Upper lobe of left lung (tissue), 6 donors: ENCODE data around the gene MCF2L2. TPM values are rescaled to one million over a fixed set of nuclear protein-coding genes. Genes with fewer than 3 reads are reported as not detected.

Experiments
- ATAC-seq, 2 donors: fragments of 200-7000 bp; cut with Tn5 transposase; one replicate each; pipeline ENCODE4 v1.9.1; 2022; ENCODE audit warnings: mild to moderate bottlenecking in 2 of 2, moderate library complexity in 2 of 2; ENCODE audit not compliant: low FRiP score in 2 of 2
- DNase-seq, 2 donors: peaks; one replicate each; pipeline ENCODE4 v3.0.0-alpha.2; 2019 to 2020
- H3K27ac ChIP-seq, 4 donors: fragments of 200-600 bp; sonication (generic); one replicate each; pipeline ENCODE4 v1.5.1; 2016 to 2019
- H3K27me3 ChIP-seq, 4 donors: fragments of 200-600 bp; sonication (generic); one replicate each; pipeline ENCODE4 v1.5.1; 2017 to 2019
- H3K36me3 ChIP-seq, 4 donors: fragments of 200-600 bp; sonication (generic); one replicate each; pipeline ENCODE4 v1.5.1; 2016 to 2019
- H3K4me1 ChIP-seq, 4 donors: fragments of 200-600 bp; sonication (generic); one replicate each; pipeline ENCODE4 v1.5.1; 2018 to 2019
- H3K4me3 ChIP-seq, 4 donors: fragments of 200-600 bp; sonication (generic); one replicate each; pipeline ENCODE4 v1.5.1; 2017 to 2019; ENCODE audit warnings: mild to moderate bottlenecking in 2 of 4, moderate library complexity in 1 of 4
- H3K9me3 ChIP-seq, 4 donors: fragments of 200-600 bp; sonication (generic); one replicate each; pipeline ENCODE4 v1.5.1; 2018 to 2019
- EP300 ChIP-seq, 4 donors: sonication (generic); formaldehyde crosslinking; IDR thresholded peaks; one replicate each; pipeline ENCODE4 v1.5.1; 2017; ENCODE audit warnings: antibody characterized with exemption in 4 of 4, control low read depth in 2 of 4
- POLR2A ChIP-seq, 4 donors: fragments of 450-650 bp; IDR thresholded peaks; one replicate each; pipeline ENCODE4 v1.5.1; 2016 to 2017; ENCODE audit warnings: antibody characterized with exemption in 4 of 4, mild to moderate bottlenecking in 2 of 4
- POLR2AphosphoS5 ChIP-seq, 2 donors: sonication (generic); formaldehyde crosslinking; IDR thresholded peaks; one replicate each; pipeline ENCODE4 v1.5.1; 2017; ENCODE audit warnings: antibody characterized with exemption in 2 of 2
- WGBS, 2 donors: methylation state at CpG; one replicate each; pipeline ENCODE4 v1.1.5; 2017 to 2018; 5-methylcytosine and 5-hydroxymethylcytosine counted together
- total RNA-seq, 6 donors: library from RNA; depleted of rRNA in 4 of 6; stranded (reverse); fragments of >200 nt in 4 of 6; gene quantifications; one replicate each; pipeline versions ENCODE4 v1.1.0 to v1.2.1, GENCODE V29; 2016 to 2021
- TF ChIP-seq, protein P1 (sequence below), 6 experiments: fragments of 450-650 bp in 4 of 6; fragments of 200-600 bp in 2 of 6; sonication (generic) in 2 of 6; IDR thresholded peaks; one replicate each; pipeline ENCODE4 v1.5.1; 2016 to 2019; ENCODE audit warnings: antibody characterized with exemption in 6 of 6
- donor health status: DM: no; HTN: no; CAD: no; lungs with moderate emphysema.
- donor health status: DM: no; HTN: yes; CAD: no; lungs with severe emphysema.

The MCF2L2 gene
- total RNA-seq, 6 donors from 2014 or later: 0.22 to 2.0 (median 1.2) TPM

DNA sequence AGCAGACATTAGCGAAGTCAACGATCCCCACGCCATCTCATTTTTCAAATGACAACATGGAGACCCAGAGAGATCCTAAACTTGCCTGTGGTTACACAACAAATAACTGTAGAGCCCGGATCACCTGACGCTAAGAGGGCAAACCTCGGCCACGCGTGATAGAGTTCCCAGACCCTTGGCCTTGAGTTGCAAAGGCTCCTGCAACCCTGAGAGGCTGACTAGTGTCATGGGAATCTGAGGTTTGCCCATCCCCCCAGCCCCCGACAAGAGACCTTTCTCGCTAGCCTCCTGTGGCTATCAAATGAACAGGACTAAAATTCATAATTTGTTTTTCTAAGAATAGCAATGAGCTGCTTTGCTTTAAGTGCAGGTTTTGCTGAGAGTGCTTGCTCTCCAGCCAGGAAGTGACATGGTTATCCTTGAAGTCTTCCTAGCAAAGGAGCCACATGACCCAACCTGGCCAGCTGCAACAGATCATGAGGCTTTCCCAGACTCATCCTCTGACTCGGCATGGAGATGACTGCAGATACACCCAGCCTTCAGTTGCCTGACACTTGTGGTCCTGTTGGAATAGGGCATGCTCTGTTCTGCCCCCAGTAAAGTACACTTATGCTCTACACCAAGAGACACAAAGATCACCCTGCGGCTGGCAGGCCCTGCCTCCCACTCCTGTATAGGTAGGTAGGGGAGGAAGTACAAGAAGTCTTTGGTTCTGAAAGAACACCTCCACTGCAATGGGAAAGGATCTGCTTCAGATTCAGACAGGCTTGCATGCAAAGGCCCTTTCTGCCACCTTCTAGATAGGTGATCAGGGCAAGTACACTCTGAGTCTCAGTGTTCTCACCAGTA is 36.0 kb downstream of the MCF2L2 start:
- Histone ChIP-seq H3K9me3 (no peaks in the 10 kb centered on the region), H3K4me3 (no peak overlapping the region), H3K27ac (no peak overlapping the region), H3K27me3 (no peaks in the 10 kb centered on the region), H3K4me1 (no peaks in the 10 kb centered on the region), H3K36me3 (no peaks in the 10 kb centered on the region)
- ATAC-seq (no peak), DNase-seq (no peak)
- TF ChIP-seq, protein P1, sequence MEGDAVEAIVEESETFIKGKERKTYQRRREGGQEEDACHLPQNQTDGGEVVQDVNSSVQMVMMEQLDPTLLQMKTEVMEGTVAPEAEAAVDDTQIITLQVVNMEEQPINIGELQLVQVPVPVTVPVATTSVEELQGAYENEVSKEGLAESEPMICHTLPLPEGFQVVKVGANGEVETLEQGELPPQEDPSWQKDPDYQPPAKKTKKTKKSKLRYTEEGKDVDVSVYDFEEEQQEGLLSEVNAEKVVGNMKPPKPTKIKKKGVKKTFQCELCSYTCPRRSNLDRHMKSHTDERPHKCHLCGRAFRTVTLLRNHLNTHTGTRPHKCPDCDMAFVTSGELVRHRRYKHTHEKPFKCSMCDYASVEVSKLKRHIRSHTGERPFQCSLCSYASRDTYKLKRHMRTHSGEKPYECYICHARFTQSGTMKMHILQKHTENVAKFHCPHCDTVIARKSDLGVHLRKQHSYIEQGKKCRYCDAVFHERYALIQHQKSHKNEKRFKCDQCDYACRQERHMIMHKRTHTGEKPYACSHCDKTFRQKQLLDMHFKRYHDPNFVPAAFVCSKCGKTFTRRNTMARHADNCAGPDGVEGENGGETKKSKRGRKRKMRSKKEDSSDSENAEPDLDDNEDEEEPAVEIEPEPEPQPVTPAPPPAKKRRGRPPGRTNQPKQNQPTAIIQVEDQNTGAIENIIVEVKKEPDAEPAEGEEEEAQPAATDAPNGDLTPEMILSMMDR (IDR thresholded peaks at IDR 0.05): no peak
- TF ChIP-seq POLR2AphosphoS5 (IDR thresholded peaks at IDR 0.05): no peak
- no peak for TF ChIP-seq EP300 (IDR thresholded peaks at IDR 0.05)
- TF ChIP-seq POLR2A (IDR thresholded peaks at IDR 0.05): no peak
- WGBS, 2 donors: 71 to 90% methylated on average over 12 of the region's 12 CpGs

GRCh38 chr3:183391460-183391859 is 37.0 kb downstream of the MCF2L2 start:
- H3K4me3 ChIP-seq: no peak overlapping the region
- DNase-seq: no peak
- no peak overlapping the region for H3K27ac ChIP-seq
- H3K27me3 ChIP-seq: no peaks in the 10 kb centered on the region
- no peaks in the 10 kb centered on the region for H3K4me1 ChIP-seq
- WGBS, 2 donors: 74 to 90% methylated on average over 3 of the region's 3 CpGs
- ATAC-seq: no peak
- H3K36me3 ChIP-seq: no peaks in the 10 kb centered on the region
- H3K9me3 ChIP-seq: no peaks in the 10 kb centered on the region
- TF ChIP-seq, protein P1 (IDR thresholded peaks at IDR 0.05): no peak
- no peak for TF ChIP-seq POLR2A (IDR thresholded peaks at IDR 0.05)
- TF ChIP-seq POLR2AphosphoS5 (IDR thresholded peaks at IDR 0.05): no peak
- no peak for TF ChIP-seq EP300 (IDR thresholded peaks at IDR 0.05)

DNA sequence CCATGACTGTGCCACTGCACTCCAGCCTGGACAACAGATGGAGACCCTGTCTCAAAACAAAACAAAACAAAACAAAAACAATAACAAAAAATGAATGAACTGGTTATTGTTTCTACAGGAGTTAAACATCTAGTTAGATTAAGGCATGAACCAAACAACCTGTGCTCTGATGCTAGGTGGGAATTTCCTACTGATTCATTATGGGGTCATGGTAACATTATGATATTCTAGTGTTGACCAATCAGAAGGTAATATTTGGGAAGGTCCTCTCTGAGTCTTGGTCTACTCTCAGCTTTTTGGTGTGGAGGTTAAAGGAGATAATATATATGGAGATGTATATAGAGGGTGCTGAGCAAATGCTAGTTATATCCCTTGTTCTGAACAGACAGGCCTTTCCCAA is 37.6 kb downstream of the MCF2L2 start:
- ATAC-seq: no peak
- TF ChIP-seq POLR2A (IDR thresholded peaks at IDR 0.05) (no peak), POLR2AphosphoS5 (IDR thresholded peaks at IDR 0.05) (no peak), EP300 (IDR thresholded peaks at IDR 0.05) (no peak)
- TF ChIP-seq, protein P1 (IDR thresholded peaks at IDR 0.05): no peak
- no peak for DNase-seq
- Histone ChIP-seq H3K9me3 (no peaks in the 10 kb centered on the region), H3K4me1 (no peaks in the 10 kb centered on the region), H3K36me3 (no peaks in the 10 kb centered on the region), H3K4me3 (no peak overlapping the region), H3K27ac (no peak overlapping the region), H3K27me3 (no peaks in the 10 kb centered on the region)

DNA sequence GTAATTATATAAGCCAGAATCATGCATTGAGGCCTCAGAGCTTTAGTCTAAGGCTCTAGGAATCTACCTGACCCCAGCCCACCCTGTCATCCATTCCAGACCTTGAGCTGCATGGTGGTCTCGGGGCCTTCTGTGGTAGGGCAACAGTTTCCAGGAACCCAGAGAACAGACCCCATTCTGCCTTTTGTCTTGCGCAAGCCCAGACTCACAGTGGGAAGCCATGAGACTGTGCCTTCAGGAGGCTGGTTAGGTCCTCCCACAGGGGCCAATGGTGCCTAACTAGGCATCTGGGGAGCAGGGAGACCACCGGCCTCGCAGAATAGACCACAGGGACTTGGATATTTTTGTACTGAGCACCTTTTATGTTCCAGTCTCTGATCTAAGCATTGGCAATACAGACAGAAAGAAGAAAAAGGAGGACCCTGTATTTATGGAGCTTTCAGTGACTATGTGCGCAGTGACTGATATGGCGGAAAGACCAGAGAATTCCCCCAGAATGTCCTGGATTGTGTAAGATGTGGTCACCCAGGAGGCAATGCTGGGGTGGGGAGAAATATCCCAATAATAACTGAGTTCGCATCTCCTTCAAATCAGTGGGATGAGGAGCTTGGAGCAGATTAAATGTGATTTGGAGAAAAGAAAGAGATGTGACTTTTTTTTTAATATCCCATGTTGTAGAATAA is 40.1 kb downstream of the MCF2L2 start:
- WGBS, 2 donors: 95 to 96% methylated on average over 4 to 7 of the region's 7 CpGs
- H3K27me3 ChIP-seq: no peaks in the 10 kb centered on the region
- TF ChIP-seq EP300 (IDR thresholded peaks at IDR 0.05) (no peak), POLR2AphosphoS5 (IDR thresholded peaks at IDR 0.05) (no peak), POLR2A (IDR thresholded peaks at IDR 0.05) (no peak)
- TF ChIP-seq, protein P1 (IDR thresholded peaks at IDR 0.05): no peak
- no peaks in the 10 kb centered on the region for H3K9me3 ChIP-seq
- no peaks in the 10 kb centered on the region for H3K4me1 ChIP-seq
- DNase-seq: no peak
- H3K4me3 ChIP-seq: no peak overlapping the region
- no peak for ATAC-seq
- H3K27ac ChIP-seq: no peak overlapping the region
- no peaks in the 10 kb centered on the region for H3K36me3 ChIP-seq
